GM21737 (cell line): ENCODE results near the gene CCNO.

Experiments
- ATAC-seq: cut with Tn5 transposase; IDR thresholded peaks from one replicate; pipeline ENCODE4 v1.9.1; 2021; ENCODE audit warnings: mild to moderate bottlenecking, moderate library complexity; ENCODE audit not compliant: unreplicated experiment

The CCNO gene

GRCh38 chr5:55222985-55223811, 10.2 kb downstream of the CCNO start:
- ATAC-seq = no peak

GRCh38 chr5:55222092-55222984, 11.1 kb downstream of the CCNO start:
- ATAC-seq = no peak

- ATAC-seq = no peak
These were observed 12.8 kb downstream of the CCNO start for GRCh38 chr5:55220433-55221185.

- ATAC-seq = no peak
These were observed 13.6 kb downstream of the CCNO start for GRCh38 chr5:55219770-55220169.

- no peak for ATAC-seq
These were observed 14.4 kb downstream of the CCNO start for GRCh38 chr5:55218967-55219366.

GRCh38 chr5:55211184-55211874, 22.1 kb downstream of the CCNO start:
- no peak for ATAC-seq

GRCh38 chr5:55205001-55205400, 28.4 kb downstream of the CCNO start:
- ATAC-seq = no peak

GRCh38 chr5:55191165-55191564, 42.2 kb downstream of the CCNO start:
- no peak for ATAC-seq

GRCh38 chr5:55188656-55189540, 44.5 kb downstream of the CCNO start:
- ATAC-seq = no peak

- ATAC-seq = no peak
These were observed 46.0 kb downstream of the CCNO start for GRCh38 chr5:55187370-55187769.
